Loucy (cell line): ENCODE measurements around the gene IFT88.

Experiments
- EZH2phosphoT487 ChIP-seq: fragments of 200-600 bp; IDR thresholded peaks from 2 replicates; pipeline ENCODE4 v1.6.1; 2018; ENCODE audit warnings: antibody characterized with exemption, mild to moderate bottlenecking, moderate library complexity, borderline replicate concordance
- TF ChIP-seq, protein P1 (sequence below): fragments of 200-600 bp; sonication (generic); conservative IDR thresholded peaks from 2 replicates; pipeline ENCODE4 v1.5.1; 2014; ENCODE audit warnings: mild to moderate bottlenecking, antibody characterized with exemption, low read length

GRCh38 chr13:20713014-20713376 lies 146.0 kb downstream of the IFT88 start:
- TF ChIP-seq, protein P1, sequence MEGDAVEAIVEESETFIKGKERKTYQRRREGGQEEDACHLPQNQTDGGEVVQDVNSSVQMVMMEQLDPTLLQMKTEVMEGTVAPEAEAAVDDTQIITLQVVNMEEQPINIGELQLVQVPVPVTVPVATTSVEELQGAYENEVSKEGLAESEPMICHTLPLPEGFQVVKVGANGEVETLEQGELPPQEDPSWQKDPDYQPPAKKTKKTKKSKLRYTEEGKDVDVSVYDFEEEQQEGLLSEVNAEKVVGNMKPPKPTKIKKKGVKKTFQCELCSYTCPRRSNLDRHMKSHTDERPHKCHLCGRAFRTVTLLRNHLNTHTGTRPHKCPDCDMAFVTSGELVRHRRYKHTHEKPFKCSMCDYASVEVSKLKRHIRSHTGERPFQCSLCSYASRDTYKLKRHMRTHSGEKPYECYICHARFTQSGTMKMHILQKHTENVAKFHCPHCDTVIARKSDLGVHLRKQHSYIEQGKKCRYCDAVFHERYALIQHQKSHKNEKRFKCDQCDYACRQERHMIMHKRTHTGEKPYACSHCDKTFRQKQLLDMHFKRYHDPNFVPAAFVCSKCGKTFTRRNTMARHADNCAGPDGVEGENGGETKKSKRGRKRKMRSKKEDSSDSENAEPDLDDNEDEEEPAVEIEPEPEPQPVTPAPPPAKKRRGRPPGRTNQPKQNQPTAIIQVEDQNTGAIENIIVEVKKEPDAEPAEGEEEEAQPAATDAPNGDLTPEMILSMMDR, result no peak
- TF ChIP-seq EZH2phosphoT487, result no peak
